ENCODE measurements around the gene ATP6V1E1. TPM values are rescaled to one million over a fixed set of nuclear protein-coding genes. Genes with fewer than 3 reads are reported as not detected.

The ATP6V1E1 gene
- total and polyA plus RNA-seq, 10 of the 15 experiments (the other 5 are each of a cell fraction or from before 2014, with no cell fraction given) = 66.7 to 128 (median 87.9) TPM

DNA sequence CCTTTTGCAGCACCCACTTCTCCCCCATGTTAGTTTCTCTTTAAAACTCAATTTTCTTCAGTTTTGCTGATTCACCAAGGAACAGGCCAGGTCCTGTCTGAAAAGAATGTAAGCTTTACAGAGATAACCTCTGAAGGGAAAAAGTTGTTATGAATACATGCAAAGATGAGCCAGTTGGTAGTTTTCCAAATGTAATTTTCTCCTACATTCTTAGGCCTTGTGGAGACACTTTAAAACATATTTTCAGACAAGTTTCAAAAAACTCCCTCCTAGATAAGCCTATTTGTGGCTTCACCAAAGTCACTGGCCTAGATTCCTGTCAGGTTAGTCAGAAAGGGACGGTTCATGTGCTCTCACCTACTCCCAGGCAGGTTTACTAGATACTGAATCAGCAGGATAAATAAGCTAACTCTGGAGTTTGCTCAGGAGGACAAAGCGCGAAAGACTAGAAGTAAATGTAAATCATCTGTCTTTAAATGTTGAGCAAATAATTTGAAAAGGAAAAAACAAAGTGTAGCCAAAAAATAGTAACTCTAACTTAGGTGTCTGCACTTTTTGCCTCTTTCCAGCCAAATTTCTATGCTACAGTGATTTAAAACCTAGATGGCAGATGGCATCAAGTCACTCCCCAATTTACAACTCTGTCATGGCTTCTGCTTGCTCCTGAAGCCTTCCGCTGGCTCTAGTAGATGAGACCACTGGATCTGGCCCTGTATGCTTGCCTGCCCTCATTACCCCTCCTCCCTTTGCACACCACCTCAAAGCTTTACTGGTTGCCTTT lies 4.9 kb upstream of the ATP6V1E1 start:
- CTCF ChIA-PET = no interaction called here
- Histone ChIP-seq H3K36me3 (ENCODE audit: control insufficient read depth in 2 of 2, insufficient read depth in 2 of 2, low read length in 1 of 2) (no peaks in the 10 kb centered on the region), H4K20me1 (ENCODE audit: control insufficient read depth, insufficient read depth) (no peaks in the 10 kb centered on the region), H3K9ac (ENCODE audit: control insufficient read depth, insufficient read depth, low read length) (no peak overlapping the region), H3K9me3 (replicated peaks; ENCODE audit: control insufficient read depth, insufficient read depth, low read length) (no peaks in the 10 kb centered on the region), H3K4me3 (no peak overlapping the region), H2AFZ (ENCODE audit: control insufficient read depth, low read depth, low read length) (no peak overlapping the region), H3K27me3 (replicated peaks in 1 of 2; ENCODE audit: control insufficient read depth in 2 of 2, insufficient read depth in 2 of 2, low read length in 1 of 2) (no peaks in the 10 kb centered on the region), H3K79me2 (ENCODE audit: control insufficient read depth, insufficient read depth, low read length) (peaks cover 2% of the 10 kb centered on the region), H3K4me2 (ENCODE audit: control insufficient read depth, insufficient read depth) (no peak overlapping the region), H3K27ac (ENCODE audit: control insufficient read depth, insufficient read depth) (no peak overlapping the region), H3K4me1 (ENCODE audit: control insufficient read depth, insufficient read depth, low read length) (peaks cover 5% of the 10 kb centered on the region)
- SMC1A ChIA-PET (ENCODE audit: uncharacterized antibody, unreplicated experiment) = no interaction called here
- WGBS (ENCODE audit: insufficient coverage, insufficient replicate concordance, low lambda C conversion rate, missing lambda C conversion rate) = 73% methylated on average over 4 of the region's 4 CpGs
- in situ Hi-C loops (cut with MboI) = loop anchor here (25.0 kb wide), 1 partner anchor 1804 kb away; the partner anchor contains the start of genes C22orf39, HIRA and MRPL40
- POLR2A ChIA-PET = no interaction called here
- BruUV-seq (replicated peaks) = no TSS peak
- intact Hi-C loops (cut with micrococcal nuclease; ENCODE audit: unreplicated experiment) = loop anchor here (10.0 kb wide), 1 partner anchor 71 kb away; no protein-coding TSS in a partner anchor
- RAD21 ChIA-PET (ENCODE audit: unreplicated experiment) = no interaction called here
- ATAC-seq = no peak
- no peak for DNase-seq (ENCODE audit: low read depth, low spot score)
- no peak for FAIRE-seq
- TF ChIP-seq CBX3 (IDR thresholded peaks at IDR 0.05; ENCODE audit: borderline replicate concordance, low read depth) = no peak
- TF ChIP-seq CEBPZ (IDR thresholded peaks at IDR 0.05; ENCODE audit: low read depth, low read length) = no peak
- no peak for TF ChIP-seq TARDBP (IDR thresholded peaks at IDR 0.05; ENCODE audit: borderline replicate concordance)
- no peak for TF ChIP-seq CEBPB (IDR thresholded peaks at IDR 0.05; ENCODE audit: borderline replicate concordance in 1 of 2, low read depth in 2 of 2, low read length in 2 of 2)
- TF ChIP-seq EZH2 (IDR thresholded peaks at IDR 0.05; ENCODE audit: borderline replicate concordance, control insufficient read depth, low read depth, low read length) = no peak
- no peak for TF ChIP-seq SMAD5 (IDR thresholded peaks at IDR 0.05; ENCODE audit: low read depth)
- no peak for TF ChIP-seq ATF2 (IDR thresholded peaks at IDR 0.05; ENCODE audit: low read length)
- no peak for TF ChIP-seq GATAD2B (conservative IDR thresholded peaks at IDR 0.05; ENCODE audit: low read depth)
- TF ChIP-seq FOS (IDR thresholded peaks at IDR 0.05; ENCODE audit: borderline replicate concordance, extremely low read depth, insufficient read length) = no peak
- no peak for TF ChIP-seq ELK1 (IDR thresholded peaks at IDR 0.05; ENCODE audit: low read depth, low read length)
- no peak for TF ChIP-seq PAX5 (IDR thresholded peaks at IDR 0.05; ENCODE audit: borderline replicate concordance, low read depth, low read length)
- TF ChIP-seq IRF5 (IDR thresholded peaks at IDR 0.05; ENCODE audit: borderline replicate concordance) = no peak
- no peak for TF ChIP-seq POLR2AphosphoS5 (IDR thresholded peaks at IDR 0.05; ENCODE audit: low read length)
- no peak for TF ChIP-seq NKRF (conservative IDR thresholded peaks at IDR 0.05)

All from GM12878 (cell line).